Fibroblast of the aortic adventitia (primary cell): ENCODE data around the gene TMEM134. TPM values are rescaled to one million over a fixed set of nuclear protein-coding genes. Genes with fewer than 3 reads are reported as not detected.

Experiments used
- DNase-seq: peaks from one replicate; pipeline ENCODE4 v3.0.0-alpha.2; 2010; ENCODE audit warnings: low read depth
- H3K4me3 ChIP-seq: 2 replicates; pipeline ENCODE4 v1.5.1; 2011; ENCODE audit warnings: low read depth, mild to moderate bottlenecking, control low read depth, low read length, moderate library complexity
- total RNA-seq: library from RNA; depleted of rRNA; stranded (reverse); fragments of >200 nt; gene quantifications from 2 replicates; pipeline ENCODE4 v1.2.3, GENCODE V29; 2012; ENCODE audit warnings: low replicate concordance
- TF ChIP-seq, protein P1 (sequence below): IDR thresholded peaks from 2 replicates; pipeline ENCODE4 v1.5.1; 2011; ENCODE audit warnings: mild to moderate bottlenecking, low read length, control low read depth, inconsistent platforms; ENCODE audit not compliant: insufficient read depth

Gene TMEM134
- total RNA-seq, 1 donor = 27.9 TPM

DNA sequence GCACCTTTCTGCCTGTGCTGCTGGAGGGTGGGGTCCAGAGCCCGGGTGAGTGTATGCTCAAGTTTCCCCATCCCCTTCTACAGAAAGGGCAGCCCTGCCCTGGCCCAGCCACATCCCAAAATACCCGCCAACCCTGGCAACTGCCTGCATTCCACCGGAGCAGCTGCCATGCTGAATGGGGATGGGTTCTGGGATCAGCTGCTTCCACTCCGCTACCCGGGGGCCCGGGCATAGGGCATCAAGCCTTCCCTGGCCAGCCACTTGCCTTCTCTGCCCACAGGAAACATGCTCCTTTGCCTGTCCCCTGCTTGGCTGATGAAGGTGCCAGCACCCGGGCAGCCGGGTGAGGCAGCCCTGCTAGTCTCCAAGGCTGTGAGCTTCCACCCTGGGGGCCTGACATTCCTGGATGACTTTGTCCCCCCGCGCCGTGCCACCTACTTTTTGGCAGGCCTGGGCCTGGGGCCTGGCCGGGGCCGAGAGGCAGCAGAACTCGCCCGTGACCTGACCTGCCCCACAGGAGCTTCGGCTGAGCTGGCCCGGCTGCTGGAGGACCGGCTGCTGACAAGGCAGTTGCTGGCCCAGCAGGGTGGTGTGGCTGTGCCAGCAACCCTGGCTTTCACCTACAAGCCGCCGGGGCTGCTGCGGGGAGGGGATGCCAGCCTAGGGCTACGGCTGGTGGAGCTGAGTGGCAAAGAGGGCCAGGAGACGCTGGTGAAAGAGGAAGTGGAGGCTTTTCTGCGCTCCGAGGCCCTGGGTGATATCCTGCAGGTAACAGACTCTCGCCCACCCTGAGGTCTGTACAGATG, 50.4 kb downstream of the TMEM134 start:
- DNase-seq = no peak
- H3K4me3 ChIP-seq = no peak overlapping the region
- TF ChIP-seq, protein P1, sequence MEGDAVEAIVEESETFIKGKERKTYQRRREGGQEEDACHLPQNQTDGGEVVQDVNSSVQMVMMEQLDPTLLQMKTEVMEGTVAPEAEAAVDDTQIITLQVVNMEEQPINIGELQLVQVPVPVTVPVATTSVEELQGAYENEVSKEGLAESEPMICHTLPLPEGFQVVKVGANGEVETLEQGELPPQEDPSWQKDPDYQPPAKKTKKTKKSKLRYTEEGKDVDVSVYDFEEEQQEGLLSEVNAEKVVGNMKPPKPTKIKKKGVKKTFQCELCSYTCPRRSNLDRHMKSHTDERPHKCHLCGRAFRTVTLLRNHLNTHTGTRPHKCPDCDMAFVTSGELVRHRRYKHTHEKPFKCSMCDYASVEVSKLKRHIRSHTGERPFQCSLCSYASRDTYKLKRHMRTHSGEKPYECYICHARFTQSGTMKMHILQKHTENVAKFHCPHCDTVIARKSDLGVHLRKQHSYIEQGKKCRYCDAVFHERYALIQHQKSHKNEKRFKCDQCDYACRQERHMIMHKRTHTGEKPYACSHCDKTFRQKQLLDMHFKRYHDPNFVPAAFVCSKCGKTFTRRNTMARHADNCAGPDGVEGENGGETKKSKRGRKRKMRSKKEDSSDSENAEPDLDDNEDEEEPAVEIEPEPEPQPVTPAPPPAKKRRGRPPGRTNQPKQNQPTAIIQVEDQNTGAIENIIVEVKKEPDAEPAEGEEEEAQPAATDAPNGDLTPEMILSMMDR = no peak

DNA sequence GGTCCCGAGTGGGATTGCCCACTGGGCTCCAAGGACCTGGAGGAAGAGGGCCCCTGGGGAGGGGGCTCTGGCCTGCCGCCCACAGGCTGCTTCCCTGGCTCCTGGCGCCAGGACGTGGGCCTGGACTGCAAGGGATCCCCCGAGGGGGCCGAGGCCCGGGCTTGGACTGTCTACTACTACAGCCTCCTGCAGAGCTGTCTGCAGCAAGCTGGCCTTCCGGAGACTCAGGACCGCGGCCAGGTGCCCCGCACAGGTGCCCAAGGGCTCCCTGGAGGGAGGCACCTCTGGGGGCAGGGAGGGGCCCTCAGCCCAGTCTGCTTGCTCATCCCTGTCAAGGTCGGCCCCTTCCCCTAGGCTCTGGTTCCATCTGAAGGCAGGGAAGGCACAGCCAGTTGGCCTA, 51.6 kb downstream of the TMEM134 start:
- DNase-seq = no peak
- TF ChIP-seq, protein P1 = no peak

GRCh38 chr11:67416416-67417335, 52.4 kb downstream of the TMEM134 start:
- peak; percentile 31 for DNase-seq
- no peak overlapping the region for H3K4me3 ChIP-seq
- TF ChIP-seq, protein P1 = no peak

More for the DNA sequence above, 51.6 kb downstream of the TMEM134 start:
- H3K4me3 ChIP-seq = no peak overlapping the region

DNA sequence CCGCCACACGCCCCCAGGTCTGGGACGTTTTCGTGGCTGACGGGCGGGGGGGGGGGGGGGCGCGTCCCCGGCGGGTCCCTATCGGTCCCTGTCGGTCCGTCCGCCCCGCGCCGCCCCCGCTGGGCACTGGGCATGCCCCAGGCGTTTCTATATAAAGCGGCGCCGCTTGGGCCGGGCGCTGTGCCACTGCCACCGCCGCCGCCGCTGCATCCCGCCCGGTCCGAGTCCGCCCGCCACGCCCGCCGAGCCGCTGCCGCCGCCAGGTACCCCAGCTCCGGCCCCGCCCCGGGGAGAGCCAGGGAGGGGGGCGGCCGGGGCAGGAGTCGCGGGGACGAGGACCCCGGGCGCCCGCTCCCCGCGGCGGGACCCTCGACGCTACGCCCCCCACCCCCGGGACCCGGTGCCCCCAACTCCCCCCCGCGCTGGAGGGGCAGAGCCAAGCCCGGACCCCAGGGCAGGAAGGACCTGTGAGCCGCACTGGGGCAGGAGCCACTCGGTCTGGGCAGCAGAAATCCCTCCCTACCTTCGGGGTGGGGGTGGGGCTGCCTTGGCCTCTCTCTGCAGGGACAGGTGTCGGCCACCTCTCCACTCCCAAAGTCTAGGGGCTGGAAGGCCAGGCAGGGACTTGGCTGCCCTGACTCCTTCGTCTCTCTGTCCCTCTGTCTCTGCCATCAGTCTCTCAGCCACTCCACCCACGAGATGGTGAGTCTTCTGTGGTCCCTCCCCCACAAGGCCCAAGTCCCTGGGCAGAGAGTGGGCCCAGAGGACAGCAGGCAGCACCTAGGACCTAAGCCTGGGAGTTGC, 53.3 kb downstream of the TMEM134 start, which contains the start of gene CARNS1:
CARNS1 (plus strand) TSS at position 178 of the 804 bp plus-strand sequence; CDS start at position 700, 522 bp downstream.
- no peak for DNase-seq
- H3K4me3 ChIP-seq = peak within 1 kb of the TSS; percentile 31
- TF ChIP-seq, protein P1 = no peak

- TF ChIP-seq, protein P1 = no peak
- DNase-seq = no peak
- H3K4me3 ChIP-seq = no peak overlapping the region
These were observed 55.7 kb downstream of the TMEM134 start for GRCh38 chr11:67413266-67413849.
